Measurements from ENCODE around the gene CDC42BPG. TPM values are rescaled to one million over a fixed set of nuclear protein-coding genes. Genes with fewer than 3 reads are reported as not detected.

Gene CDC42BPG
- total and polyA plus RNA-seq, 2 of the 8 experiments (the other 6 are each of a cell fraction or from before 2014, with no cell fraction given): 3.7 to 10.6 TPM

DNA sequence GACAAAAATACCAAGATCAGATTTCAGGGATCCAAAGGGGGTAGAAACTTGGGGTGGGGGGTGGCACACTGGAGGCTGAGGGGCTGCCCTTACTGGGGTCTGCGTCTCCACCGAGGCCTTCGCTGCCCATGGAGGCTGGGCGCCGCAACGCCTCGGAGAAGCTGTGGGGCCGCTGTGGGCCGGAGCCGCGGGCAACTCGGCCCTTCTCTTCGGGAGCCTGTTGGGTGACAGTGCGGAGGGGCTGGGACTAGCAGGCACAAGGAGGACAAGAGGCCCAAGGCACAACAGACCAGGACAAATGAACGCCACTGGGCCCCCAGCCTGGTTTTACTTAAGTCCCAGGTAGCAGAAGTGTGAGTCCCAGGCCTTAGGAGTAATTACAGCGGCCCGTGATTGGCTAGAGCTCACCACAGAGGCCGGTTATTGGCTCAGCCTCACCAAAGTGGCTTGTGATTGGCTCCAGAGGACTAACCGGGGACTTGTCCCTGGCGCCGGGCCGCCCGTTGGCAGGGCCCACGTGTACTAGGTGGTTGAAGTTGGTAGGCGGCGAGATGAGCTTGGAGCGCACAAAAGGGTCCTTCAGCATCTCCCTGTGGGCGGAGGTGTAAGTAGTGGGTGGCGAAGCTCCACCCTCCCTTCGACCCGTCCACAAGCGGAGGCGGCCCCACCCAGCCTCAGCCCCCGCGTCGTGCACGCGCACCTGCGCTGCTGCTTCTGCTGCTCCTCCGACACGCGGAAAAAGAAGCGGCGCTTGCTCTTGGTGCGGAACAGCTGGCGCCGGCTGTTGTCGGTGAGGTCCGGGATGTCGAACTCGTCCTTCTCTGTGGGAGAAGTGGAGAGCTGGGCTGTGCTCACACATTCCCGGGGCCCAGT lies 17.6 kb downstream of the CDC42BPG start (continued):
- TF ChIP-seq CHD2 (IDR thresholded peaks at IDR 0.05; ENCODE audit: low read length) (no peak), SP4 (IDR thresholded peaks at IDR 0.05; ENCODE audit: low read length) (no peak), CHD1 (IDR thresholded peaks at IDR 0.05; ENCODE audit: low read depth, low read length) (no peak), SP2 (IDR thresholded peaks at IDR 0.05; ENCODE audit: low read length) (0 out of 2 replicates have a peak, but pooled peaks have one; percentile 7), SUZ12 (IDR thresholded peaks at IDR 0.05; ENCODE audit: low read length) (no peak)
- TF ChIP-seq, protein P1, sequence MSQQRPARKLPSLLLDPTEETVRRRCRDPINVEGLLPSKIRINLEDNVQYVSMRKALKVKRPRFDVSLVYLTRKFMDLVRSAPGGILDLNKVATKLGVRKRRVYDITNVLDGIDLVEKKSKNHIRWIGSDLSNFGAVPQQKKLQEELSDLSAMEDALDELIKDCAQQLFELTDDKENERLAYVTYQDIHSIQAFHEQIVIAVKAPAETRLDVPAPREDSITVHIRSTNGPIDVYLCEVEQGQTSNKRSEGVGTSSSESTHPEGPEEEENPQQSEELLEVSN (IDR thresholded peaks at IDR 0.05): 0 out of 2 replicates have a peak, but pooled peaks have one; percentile 21
